ENCODE results near the gene MPEG1. TPM values are rescaled to one million over a fixed set of nuclear protein-coding genes. Genes with fewer than 3 reads are reported as not detected.

The MPEG1 gene
- total and polyA plus RNA-seq, 3 experiments from 2014 or later, result 1.2 to 1.5 TPM; not detected in 1

GRCh38 chr11:59223177-59223576 lies 10.4 kb upstream of the MPEG1 start:
- Histone ChIP-seq H3K27me3 (ENCODE audit: insufficient read depth, low read length, poor library complexity, severe bottlenecking) (no peaks in the 10 kb centered on the region), H3K27ac (ENCODE audit: low read depth, low read length) (no peak overlapping the region), H3K36me3 (ENCODE audit: insufficient read depth, low read length) (no peaks in the 10 kb centered on the region), H3K4me1 (ENCODE audit: insufficient read depth, low read length) (no peaks in the 10 kb centered on the region), H3K4me3 (ENCODE audit: low read length) (no peak overlapping the region), H3K9me3 (ENCODE audit: low read length) (no peaks in the 10 kb centered on the region)
- CTCF ChIA-PET, result no interaction called here
- no peak overlapping the region for H3K4me3 Mint-ChIP-seq
- DNase-seq, result no peak
- H3K36me3 Mint-ChIP-seq, result no peaks in the 10 kb centered on the region
- H3K4me1 Mint-ChIP-seq, result peaks cover 0 to 2% (median 0%) of the 10 kb centered on the region in 3 donors
- POLR2A ChIA-PET, result no interaction called here
- H3K9me3 Mint-ChIP-seq, result no peaks in the 10 kb centered on the region
- peaks cover 8 to 17% of the 10 kb centered on the region in 2 donors for H3K27me3 Mint-ChIP-seq
- peak overlapping the region in 1 of 8 donors; percentile 43 for H3K27ac Mint-ChIP-seq

DNA sequence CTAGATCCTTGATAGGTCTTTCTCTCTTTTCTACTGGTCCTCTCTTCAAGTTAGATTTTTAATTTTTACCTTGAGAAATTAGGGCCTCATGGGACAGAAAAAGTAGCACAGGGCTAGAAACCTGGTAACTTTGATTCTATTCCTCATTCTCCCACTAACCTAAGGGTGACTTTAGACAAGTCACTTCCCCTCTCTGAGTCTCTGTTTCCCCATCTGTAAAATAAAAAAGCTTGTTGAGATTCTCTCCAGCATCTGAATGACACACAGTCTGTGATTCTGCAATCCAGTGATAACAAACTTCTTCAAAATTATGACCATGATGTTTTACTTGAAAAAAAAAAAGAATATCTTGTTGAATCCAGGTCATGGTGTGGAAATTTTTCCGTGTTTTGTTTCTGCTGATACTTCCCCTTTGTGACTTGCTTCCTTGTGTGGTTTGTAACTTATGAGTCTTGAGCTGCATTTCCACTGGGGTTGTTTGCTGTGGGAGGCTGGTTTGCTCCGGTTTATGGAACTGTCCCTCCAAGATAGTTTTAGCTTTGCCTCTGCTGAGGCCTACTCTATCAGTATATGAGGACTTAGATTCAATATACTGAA lies 9.8 kb upstream of the MPEG1 start:
- Mint-ChIP-seq H3K4me1 (peaks cover 0 to 3% (median under 1%) of the 10 kb centered on the region in 3 donors), H3K36me3 (no peaks in the 10 kb centered on the region), H3K27ac (no peak overlapping the region), H3K4me3 (no peak overlapping the region), H3K9me3 (no peaks in the 10 kb centered on the region), H3K27me3 (peaks cover 6 to 19% of the 10 kb centered on the region in 2 donors)
- no peaks in the 10 kb centered on the region for H3K27me3 ChIP-seq (ENCODE audit: insufficient read depth, low read length, poor library complexity, severe bottlenecking)
- H3K4me3 ChIP-seq (ENCODE audit: low read length), result no peak overlapping the region
- ChIA-PET CTCF (no interaction called here), POLR2A (no interaction called here)
- no peaks in the 10 kb centered on the region for H3K4me1 ChIP-seq (ENCODE audit: insufficient read depth, low read length)
- H3K9me3 ChIP-seq (ENCODE audit: low read length), result no peaks in the 10 kb centered on the region
- no peak overlapping the region for H3K27ac ChIP-seq (ENCODE audit: low read depth, low read length)
- H3K36me3 ChIP-seq (ENCODE audit: insufficient read depth, low read length), result no peaks in the 10 kb centered on the region
- DNase-seq, result no peak

DNA sequence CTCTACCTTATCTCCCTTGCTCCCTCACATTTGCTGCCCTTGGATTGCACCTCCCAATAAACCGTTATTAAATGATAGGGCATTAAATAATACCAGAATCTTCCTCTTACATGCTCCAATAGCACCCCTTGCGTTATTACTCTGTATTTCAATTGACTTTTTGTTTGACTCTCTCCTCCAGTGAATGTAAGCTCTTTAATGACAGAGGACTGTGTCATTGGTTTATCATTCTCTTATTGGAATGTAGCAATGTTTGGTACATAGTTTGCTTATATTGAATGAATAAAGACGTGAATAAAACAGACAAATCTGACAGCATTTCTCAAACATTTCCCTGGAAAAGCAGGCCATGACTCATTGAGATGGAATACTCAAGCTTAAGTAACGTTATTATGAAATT lies 8.7 kb upstream of the MPEG1 start:
- CTCF ChIA-PET, result no interaction called here

DNA sequence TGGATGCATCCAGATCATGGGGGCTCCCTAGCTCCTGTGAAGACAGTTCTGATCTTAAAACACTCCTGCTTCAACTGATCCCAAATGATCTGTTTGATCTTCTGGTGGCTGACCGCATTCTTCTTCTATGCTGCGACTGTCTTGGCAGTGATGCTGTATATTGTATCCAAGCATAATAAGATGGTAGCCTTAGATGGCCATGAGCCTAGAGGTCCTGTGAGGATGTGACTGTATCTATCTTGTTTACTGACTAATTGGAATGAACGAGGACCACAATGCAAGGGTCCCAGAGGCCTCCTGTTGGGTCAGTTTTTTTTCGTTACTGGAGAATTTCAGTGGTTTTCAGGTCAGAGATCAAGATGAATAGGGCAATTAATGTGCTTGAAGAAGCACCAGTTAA lies 7.1 kb upstream of the MPEG1 start:
- H3K4me1 ChIP-seq (ENCODE audit: insufficient read depth, low read length), result no peaks in the 10 kb centered on the region
- CTCF ChIA-PET, result interaction anchor here (1.1 kb wide), 1 partner anchor 84 kb away, joined by 3 read pairs; no protein-coding TSS in a partner anchor
- POLR2A ChIA-PET, result no interaction called here

More for the DNA sequence above, 8.7 kb upstream of the MPEG1 start:
- Histone ChIP-seq H3K4me1 (ENCODE audit: insufficient read depth, low read length) (no peaks in the 10 kb centered on the region), H3K27me3 (ENCODE audit: insufficient read depth, low read length, poor library complexity, severe bottlenecking) (no peaks in the 10 kb centered on the region), H3K36me3 (ENCODE audit: insufficient read depth, low read length) (no peaks in the 10 kb centered on the region), H3K27ac (ENCODE audit: low read depth, low read length) (no peak overlapping the region), H3K9me3 (ENCODE audit: low read length) (no peaks in the 10 kb centered on the region), H3K4me3 (ENCODE audit: low read length) (no peak overlapping the region)
- Mint-ChIP-seq H3K4me3 (no peak overlapping the region), H3K36me3 (no peaks in the 10 kb centered on the region), H3K27ac (no peak overlapping the region), H3K27me3 (peaks cover 6 to 18% of the 10 kb centered on the region in 2 donors), H3K9me3 (no peaks in the 10 kb centered on the region), H3K4me1 (peaks cover 6 to 12% (median 10%) of the 10 kb centered on the region in 3 donors)
- no peak for DNase-seq
- POLR2A ChIA-PET, result no interaction called here

DNA sequence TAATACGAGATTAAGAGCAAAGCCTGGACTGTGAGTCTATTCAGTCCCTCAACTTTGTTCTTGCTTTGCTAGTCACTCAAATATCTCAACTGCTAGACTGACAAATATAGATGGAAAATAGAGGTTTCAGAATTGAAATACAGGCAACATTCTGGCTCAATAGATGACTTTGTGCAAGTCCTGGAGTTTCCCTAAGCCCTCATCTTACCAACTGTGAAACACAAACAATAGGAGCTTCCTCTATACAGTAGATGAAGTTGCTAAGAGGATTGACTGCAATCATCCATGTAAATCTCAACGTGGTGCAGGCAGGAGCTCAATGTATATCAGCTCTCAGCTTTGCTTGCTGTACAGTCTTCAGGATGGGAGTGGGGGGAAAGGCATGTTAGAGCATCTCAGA lies 6.2 kb upstream of the MPEG1 start:
- Mint-ChIP-seq H3K27ac (no peak overlapping the region), H3K4me1 (peaks cover 6 to 13% (median 10%) of the 10 kb centered on the region in 3 donors), H3K9me3 (no peaks in the 10 kb centered on the region), H3K4me3 (no peak overlapping the region), H3K27me3 (peaks cover 4 to 11% of the 10 kb centered on the region in 2 donors), H3K36me3 (no peaks in the 10 kb centered on the region)
- no peaks in the 10 kb centered on the region for H3K9me3 ChIP-seq (ENCODE audit: low read length)
- no peaks in the 10 kb centered on the region for H3K4me1 ChIP-seq (ENCODE audit: insufficient read depth, low read length)
- no peaks in the 10 kb centered on the region for H3K36me3 ChIP-seq (ENCODE audit: insufficient read depth, low read length)
- POLR2A ChIA-PET, result no interaction called here
- H3K4me3 ChIP-seq (ENCODE audit: low read length), result no peak overlapping the region
- no peaks in the 10 kb centered on the region for H3K27me3 ChIP-seq (ENCODE audit: insufficient read depth, low read length, poor library complexity, severe bottlenecking)
- CTCF ChIA-PET, result interaction anchor here (0.6 kb wide), 1 partner anchor 1058 kb away, joined by 3 read pairs; no protein-coding TSS in a partner anchor
- H3K27ac ChIP-seq (ENCODE audit: low read depth, low read length), result no peak overlapping the region
- no peak for DNase-seq

More for the DNA sequence above, 7.1 kb upstream of the MPEG1 start:
- Mint-ChIP-seq H3K27ac (no peak overlapping the region), H3K27me3 (peaks cover 4 to 9% of the 10 kb centered on the region in 2 donors), H3K4me3 (no peak overlapping the region), H3K4me1 (peaks cover 6 to 13% (median 10%) of the 10 kb centered on the region in 3 donors), H3K9me3 (no peaks in the 10 kb centered on the region), H3K36me3 (no peaks in the 10 kb centered on the region)
- Histone ChIP-seq H3K27me3 (ENCODE audit: insufficient read depth, low read length, poor library complexity, severe bottlenecking) (no peaks in the 10 kb centered on the region), H3K4me3 (ENCODE audit: low read length) (no peak overlapping the region), H3K36me3 (ENCODE audit: insufficient read depth, low read length) (no peaks in the 10 kb centered on the region), H3K9me3 (ENCODE audit: low read length) (no peaks in the 10 kb centered on the region), H3K27ac (ENCODE audit: low read depth, low read length) (no peak overlapping the region)
- DNase-seq, result no peak

GRCh38 chr11:59218319-59218718 lies 5.6 kb upstream of the MPEG1 start:
- CTCF ChIA-PET, result no interaction called here

DNA sequence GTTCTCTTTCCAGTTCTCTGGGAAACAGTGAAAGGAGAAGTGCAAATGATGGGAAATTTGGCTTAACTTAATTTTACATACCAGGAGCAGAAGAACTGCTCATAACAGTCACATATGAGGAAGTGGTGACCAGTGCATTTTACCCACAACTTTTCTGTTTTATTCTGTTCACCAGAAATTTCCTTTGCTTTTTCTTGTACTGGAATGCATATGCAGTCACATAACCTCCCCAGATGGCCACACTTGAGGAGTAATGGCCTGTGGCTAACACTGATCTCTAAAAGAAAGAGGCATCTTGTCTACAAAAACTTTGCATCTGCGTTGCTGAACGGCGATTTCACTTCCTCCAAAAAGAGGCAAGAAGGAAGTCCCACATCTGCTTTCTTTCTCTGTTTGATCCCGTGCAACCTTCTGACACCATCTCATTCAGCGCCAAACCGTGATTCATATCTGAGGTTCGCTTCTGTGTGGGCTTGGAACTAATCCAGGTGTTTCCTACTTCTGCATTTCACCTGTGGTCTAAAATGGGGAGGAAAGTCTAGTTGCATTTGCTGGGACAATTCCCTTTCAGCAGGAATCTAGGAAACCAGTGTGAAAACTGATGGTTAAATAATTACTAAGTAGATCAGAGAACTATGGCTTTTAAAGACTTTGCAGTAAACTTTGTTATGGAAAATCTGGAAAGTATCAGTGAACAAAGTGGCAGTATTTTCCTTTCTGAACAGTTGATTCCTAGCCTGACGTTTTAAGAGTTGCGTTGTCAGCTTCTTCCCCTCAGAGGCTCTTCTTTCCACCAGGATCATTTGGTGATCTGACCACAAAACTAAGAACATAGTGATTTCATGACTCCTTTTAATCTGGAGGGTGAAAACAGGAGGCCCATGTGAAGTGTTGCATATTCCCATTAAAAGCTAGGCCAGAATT lies 4.2 kb upstream of the MPEG1 start:
- H3K4me3 Mint-ChIP-seq, result peak overlapping the region in 1 of 7 donors; percentile 18
- no peaks in the 10 kb centered on the region for H3K9me3 Mint-ChIP-seq
- DNase-seq, result no peak
- H3K27ac Mint-ChIP-seq, result peak overlapping the region in 2 of 8 donors; percentile 14 to 55
- peaks cover 6 to 13% (median 8%) of the 10 kb centered on the region in 3 donors for H3K4me1 Mint-ChIP-seq
- peaks cover 2 to 21% of the 10 kb centered on the region in 2 donors for H3K27me3 Mint-ChIP-seq
- POLR2A ChIA-PET, result no interaction called here
- no peaks in the 10 kb centered on the region for H3K27me3 ChIP-seq (ENCODE audit: insufficient read depth, low read length, poor library complexity, severe bottlenecking)
- no peak overlapping the region for H3K27ac ChIP-seq (ENCODE audit: low read depth, low read length)
- H3K4me1 ChIP-seq (ENCODE audit: insufficient read depth, low read length), result no peaks in the 10 kb centered on the region
- no peaks in the 10 kb centered on the region for H3K9me3 ChIP-seq (ENCODE audit: low read length)
- no peaks in the 10 kb centered on the region for H3K36me3 ChIP-seq (ENCODE audit: insufficient read depth, low read length)
- no peak overlapping the region for H3K4me3 ChIP-seq (ENCODE audit: low read length)
- H3K36me3 Mint-ChIP-seq, result no peaks in the 10 kb centered on the region
- CTCF ChIA-PET, result no interaction called here

More at GRCh38 chr11:59218319-59218718, 5.6 kb upstream of the MPEG1 start:
- Mint-ChIP-seq H3K36me3 (no peaks in the 10 kb centered on the region), H3K4me1 (peaks cover 6 to 13% (median 8%) of the 10 kb centered on the region in 3 donors), H3K9me3 (no peaks in the 10 kb centered on the region), H3K27me3 (peaks cover 1 to 12% of the 10 kb centered on the region in 2 donors), H3K4me3 (no peak overlapping the region), H3K27ac (peak overlapping the region in 1 of 8 donors; percentile 20)
- Histone ChIP-seq H3K27me3 (ENCODE audit: insufficient read depth, low read length, poor library complexity, severe bottlenecking) (no peaks in the 10 kb centered on the region), H3K9me3 (ENCODE audit: low read length) (no peaks in the 10 kb centered on the region), H3K4me1 (ENCODE audit: insufficient read depth, low read length) (no peaks in the 10 kb centered on the region), H3K4me3 (ENCODE audit: low read length) (no peak overlapping the region), H3K27ac (ENCODE audit: low read depth, low read length) (no peak overlapping the region), H3K36me3 (ENCODE audit: insufficient read depth, low read length) (no peaks in the 10 kb centered on the region)
- no peak for DNase-seq
- POLR2A ChIA-PET, result no interaction called here

Measured in CD8-positive, alpha-beta memory T cell (primary cell).